Occipital lobe (tissue), 2 donors: ENCODE data around the gene DPH5. TPM values are rescaled to one million over a fixed set of nuclear protein-coding genes. Genes with fewer than 3 reads are reported as not detected.
A peak's percentile ranks its signal among the peaks of the same experiment; 100 is the strongest.
"Not testable (repeated sequence)": the region's sequence is repeated elsewhere in the genome, so short reads cannot be mapped to it uniquely, and the experiment has no call there.

Experiments
- DNase-seq: peaks from one replicate; lab custom pipeline; 2025; lab: John Stamatoyannopoulos, UW
- total RNA-seq: library from RNA; depleted of rRNA; stranded (reverse); fragments of >200 nt; gene quantifications from one replicate; pipeline ENCODE4 v1.2.3, GENCODE V29; 2014

The DPH5 gene, protein sequence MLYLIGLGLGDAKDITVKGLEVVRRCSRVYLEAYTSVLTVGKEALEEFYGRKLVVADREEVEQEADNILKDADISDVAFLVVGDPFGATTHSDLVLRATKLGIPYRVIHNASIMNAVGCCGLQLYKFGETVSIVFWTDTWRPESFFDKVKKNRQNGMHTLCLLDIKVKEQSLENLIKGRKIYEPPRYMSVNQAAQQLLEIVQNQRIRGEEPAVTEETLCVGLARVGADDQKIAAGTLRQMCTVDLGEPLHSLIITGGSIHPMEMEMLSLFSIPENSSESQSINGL
- 41.3 TPM for total RNA-seq

DNA sequence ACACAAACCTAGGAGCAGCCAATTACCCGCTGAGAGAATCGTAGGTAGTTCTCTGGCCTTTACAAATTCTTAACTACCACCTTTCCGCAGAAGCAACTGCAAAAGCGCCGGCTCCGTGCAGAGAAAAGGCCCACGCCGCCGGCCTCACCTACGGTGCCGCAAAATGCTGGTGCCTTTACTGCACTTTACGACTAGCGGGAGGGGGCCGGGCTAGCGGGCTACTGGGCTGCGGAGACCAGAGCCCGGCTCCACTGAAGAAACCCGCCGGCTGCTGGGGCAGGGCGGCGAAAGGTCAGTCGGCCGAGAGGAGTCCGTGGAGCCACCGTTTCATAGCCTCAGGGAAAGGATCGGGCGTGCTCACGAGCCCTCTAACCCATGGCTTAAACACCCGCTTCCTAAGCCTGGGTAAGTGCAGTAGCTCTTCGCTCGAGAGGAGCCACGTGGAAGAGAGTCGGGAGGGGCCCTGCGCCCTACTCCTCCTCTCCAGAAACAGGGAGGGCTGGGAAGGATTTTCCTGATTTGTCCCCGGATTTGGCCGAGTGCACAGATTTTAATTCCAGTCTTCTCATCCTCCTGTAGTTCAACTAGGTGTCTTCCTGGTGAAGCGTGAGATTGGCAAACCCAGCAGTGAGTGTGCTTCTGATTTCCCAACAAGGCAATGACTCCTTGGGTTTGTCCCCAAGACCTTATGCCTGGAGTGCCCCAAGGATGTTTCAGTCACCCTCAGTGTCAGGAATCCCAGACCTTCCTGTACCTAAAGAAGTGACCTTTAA lies at the start of gene DPH5:
TSS of gene DPH5 (minus strand) at position 128 of the 773 bp plus-strand sequence. CDS start 341 bp downstream, outside the sequence.
- peak; percentile 87 for DNase-seq

DNA sequence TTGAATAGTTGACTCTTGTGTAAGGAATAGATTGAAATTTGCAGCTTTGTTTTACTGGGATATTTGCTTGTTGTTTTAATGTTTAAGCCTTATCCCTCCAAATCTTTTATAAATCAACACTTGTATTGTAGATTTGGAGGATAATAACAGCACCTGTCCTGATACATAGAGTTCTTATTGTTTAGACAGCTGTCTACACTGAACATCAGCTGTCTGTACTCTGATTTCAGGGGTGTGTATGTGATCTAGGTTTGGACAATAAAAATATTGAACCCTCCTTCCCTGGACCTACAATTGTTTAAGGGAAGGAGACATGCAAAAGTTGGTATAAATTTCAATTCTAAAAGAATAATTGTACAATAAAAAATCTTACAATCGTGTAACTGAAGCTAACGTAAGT lies 48.3 kb upstream of the DPH5 start:
- DNase-seq: no peak

DNA sequence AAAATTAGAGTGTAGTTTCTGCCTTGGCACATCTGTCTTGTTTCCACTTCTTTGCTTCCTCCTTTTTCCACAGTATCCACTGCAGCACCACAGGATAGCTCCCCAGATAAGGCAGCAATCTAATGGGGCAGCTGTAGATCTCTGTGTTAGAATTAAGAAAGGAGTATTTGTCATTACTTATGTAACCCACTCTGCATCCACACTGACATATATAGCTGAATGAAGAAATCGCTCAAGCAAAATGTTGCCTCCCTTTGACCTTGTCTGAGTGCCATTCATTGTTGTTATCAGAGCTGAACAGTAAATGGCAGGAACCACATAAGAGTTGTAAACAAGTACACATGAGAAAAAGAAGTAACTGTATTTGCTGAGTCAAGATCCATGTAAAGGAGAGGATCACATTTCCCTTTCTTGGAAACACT lies 45.9 kb upstream of the DPH5 start:
- no peak for DNase-seq

GRCh38 chr1:101069158-101069557 lies 43.6 kb upstream of the DPH5 start:
- no peak for DNase-seq

- not testable (repeated sequence) for DNase-seq
These were observed 41.4 kb upstream of the DPH5 start for GRCh38 chr1:101066937-101067335.

DNA sequence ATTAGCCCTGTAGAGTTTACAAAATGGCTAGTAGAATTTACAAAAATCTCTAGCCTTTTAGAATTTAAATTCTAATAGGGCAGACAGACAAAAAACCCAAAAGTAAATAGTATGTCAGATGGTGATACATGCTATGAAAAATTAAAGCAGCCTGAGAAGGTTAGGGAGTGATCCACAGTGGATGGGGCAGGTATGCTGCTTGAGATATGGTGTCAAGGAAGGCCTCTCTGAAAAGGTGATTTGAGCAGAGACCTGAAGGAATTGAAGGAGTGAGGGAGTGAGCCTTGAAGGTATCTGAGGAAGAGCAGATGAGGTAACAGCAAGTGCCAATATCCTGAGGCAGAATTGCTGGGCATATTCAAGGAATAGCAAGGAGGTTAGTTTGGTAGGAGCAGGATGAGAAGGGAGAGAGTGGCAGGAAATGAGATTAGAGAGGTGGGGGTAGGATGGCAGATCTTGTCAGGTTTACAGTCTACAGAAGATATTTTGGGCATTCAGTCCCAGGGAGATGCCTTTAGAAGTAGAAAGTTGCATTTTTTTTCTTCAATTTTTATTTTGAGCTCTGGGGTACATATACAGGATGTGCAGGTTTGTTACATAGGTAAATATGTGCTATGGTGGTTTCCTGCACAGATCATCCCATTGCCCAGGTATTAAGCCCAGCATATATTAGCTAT lies 40.8 kb upstream of the DPH5 start:
- no peak for DNase-seq

GRCh38 chr1:101065575-101065974 lies 40.0 kb upstream of the DPH5 start:
- DNase-seq: no peak

DNA sequence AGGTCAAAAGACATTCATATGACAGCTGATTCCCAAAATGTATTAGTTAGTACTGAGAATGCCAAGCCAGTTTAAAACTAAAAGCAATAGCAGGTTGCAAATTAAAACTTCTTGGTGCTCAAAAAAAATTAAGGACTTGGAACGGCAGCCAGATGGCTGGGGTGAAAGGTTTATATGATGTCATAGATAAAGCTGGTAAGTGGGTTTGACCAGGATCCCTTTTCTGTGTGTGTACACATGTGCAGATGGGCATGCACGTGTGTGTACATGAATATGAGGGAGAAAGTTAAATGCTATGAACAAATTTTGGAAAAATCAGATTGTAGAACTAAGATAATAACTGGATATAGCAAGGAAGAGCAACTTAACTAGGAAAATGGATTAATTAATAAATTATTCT lies 39.1 kb upstream of the DPH5 start:
- no peak for DNase-seq

DNA sequence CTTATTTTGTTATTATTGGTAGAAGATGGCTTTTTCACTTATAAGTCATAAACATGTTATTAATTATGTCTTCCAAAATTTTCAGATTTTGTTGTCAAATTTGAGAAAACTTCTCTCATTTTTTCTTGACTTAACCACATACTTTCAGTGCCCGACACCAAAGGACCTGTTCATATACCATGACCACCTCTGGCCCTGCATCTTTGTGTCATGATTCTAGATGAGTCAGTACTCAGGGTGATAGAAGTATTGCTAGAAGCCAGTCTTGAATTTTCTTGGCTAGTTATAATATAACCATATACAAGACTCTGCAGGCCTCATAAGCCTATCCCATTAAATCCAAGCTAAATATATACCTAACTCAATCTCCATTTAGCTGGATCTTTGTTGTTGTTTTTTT lies 35.4 kb upstream of the DPH5 start:
- DNase-seq: no peak

- DNase-seq: no peak
These were observed 34.5 kb upstream of the DPH5 start for GRCh38 chr1:101059945-101060542.

GRCh38 chr1:101055623-101056022 lies 30.0 kb upstream of the DPH5 start:
- no peak for DNase-seq

- DNase-seq: no peak
These were observed 26.4 kb upstream of the DPH5 start for GRCh38 chr1:101051688-101052638.

DNA sequence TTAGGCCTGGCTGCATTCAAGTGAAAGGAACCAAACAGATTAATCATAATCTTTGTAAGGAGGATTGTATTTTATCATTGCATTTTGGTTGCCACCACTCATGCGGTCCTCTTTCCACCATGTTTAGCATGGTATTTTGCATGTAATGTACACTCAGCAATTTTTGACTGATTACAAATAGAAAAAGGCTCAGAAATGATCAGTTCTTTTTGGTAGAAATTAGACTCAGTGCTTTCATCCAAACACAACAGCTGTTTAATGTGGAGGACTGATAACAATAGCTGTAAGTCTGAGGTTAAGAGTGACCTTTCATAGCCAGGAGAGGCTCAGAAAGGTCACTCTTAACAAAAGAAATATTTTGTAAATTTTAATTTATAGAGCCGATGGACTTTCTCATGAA lies 25.3 kb upstream of the DPH5 start:
- no peak for DNase-seq

GRCh38 chr1:101044749-101045148 lies 19.2 kb upstream of the DPH5 start:
- DNase-seq: no peak

GRCh38 chr1:101044259-101044658 lies 18.7 kb upstream of the DPH5 start:
- no peak for DNase-seq

DNA sequence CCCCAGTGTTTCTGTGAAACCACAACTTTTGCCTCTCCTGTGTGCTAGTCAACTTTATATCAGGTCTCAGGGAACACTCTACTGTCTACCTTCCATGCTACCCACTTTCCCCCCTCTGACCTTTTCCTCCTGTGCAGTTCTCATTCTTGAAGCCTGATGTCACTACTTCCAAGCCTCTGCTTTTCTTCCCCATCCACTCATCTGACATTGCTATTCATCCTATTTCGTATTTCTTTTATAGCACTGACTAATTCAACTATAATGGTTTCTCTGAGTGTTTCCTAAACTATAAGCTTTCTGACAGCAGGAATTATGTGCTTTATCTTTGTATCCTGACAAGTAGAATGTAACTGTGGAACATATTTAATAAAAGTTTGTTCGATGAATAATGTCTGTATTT lies 18.2 kb upstream of the DPH5 start:
- DNase-seq: no peak

- no peak for DNase-seq
These were observed 15.7 kb upstream of the DPH5 start for GRCh38 chr1:101041300-101041699.

DNA sequence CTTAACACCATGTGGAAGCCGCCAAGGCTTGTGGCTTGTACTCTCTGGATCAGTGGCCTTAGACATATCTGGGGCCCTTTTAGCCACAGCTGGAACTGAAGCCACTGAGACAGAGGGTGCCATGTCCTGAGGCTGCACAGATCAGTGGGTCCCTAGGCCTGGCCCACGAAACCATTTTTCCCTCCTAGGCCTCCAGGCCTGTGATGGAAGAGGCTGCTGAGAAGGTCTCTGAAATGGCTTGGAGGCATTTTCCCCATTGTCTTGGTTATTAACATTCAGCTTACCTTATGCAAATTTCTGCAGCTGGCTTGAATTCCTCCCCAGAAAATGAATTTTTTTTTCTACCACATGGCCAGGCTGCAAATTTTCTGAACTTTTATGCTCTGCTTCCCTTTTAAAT lies 15.1 kb upstream of the DPH5 start:
- DNase-seq: no peak

GRCh38 chr1:101039245-101039644 lies 13.7 kb upstream of the DPH5 start:
- no peak for DNase-seq

DNA sequence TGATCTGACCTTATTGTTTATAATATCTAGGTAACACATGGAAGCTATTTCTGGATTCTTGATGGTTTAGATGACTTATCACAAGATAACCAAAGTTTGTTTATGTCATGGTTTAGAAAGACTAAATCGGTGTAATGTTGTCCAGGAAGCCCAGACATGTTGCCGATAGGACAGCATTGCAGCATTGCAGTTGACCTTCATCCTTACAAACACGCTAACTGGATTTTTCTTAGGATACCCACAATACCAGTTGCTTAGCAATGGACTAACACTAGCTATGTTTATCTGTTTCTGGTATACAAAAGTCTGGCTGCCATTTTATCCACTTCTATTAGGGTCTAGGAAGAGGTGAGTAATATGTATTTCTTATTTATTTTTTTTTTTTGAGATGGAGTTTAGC lies 11.7 kb upstream of the DPH5 start:
- DNase-seq: no peak

DNA sequence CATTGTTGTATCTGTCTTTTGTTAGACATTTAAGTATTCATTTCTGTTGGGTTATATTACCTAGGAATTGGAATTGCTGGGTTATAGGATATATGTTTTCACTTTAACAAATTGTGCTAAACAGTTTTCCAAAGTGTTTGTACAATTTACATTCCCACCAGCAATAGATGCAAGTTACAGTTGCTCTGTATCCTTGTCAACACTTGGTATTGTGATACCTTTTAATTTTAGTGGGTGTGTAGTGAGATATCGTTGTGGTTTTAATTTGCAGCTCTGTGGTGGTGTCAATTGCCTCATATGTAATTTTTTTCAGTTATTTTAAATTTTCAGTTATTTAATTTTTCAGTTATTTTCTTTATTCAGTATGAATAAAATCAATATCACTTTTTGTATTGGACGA lies 7.4 kb upstream of the DPH5 start:
- no peak for DNase-seq
